HFFc6 (cell line): ENCODE data around the gene CORO7. TPM values are rescaled to one million over a fixed set of nuclear protein-coding genes. Genes with fewer than 3 reads are reported as not detected.
"Not testable (repeated sequence)": the region's sequence is repeated elsewhere in the genome, so short reads cannot be mapped to it uniquely, and the experiment has no call there.

Experiments used
- DNase-seq: peaks from one replicate; pipeline ENCODE4 v3.0.0-alpha.2; 2018
- H3K27ac Mint-ChIP-seq: 2 replicates; pipeline ENCODE4 v1.8.0; 2020; ENCODE audit warnings: mild to moderate bottlenecking, mixed read lengths
- H3K27me3 Mint-ChIP-seq: 2 replicates; pipeline ENCODE4 v1.8.0; 2021; ENCODE audit warnings: mild to moderate bottlenecking, moderate library complexity, mixed read lengths; ENCODE audit not compliant: insufficient read depth
- H3K36me3 Mint-ChIP-seq: 2 replicates; pipeline ENCODE4 v1.8.0; 2021; ENCODE audit warnings: low read depth, mixed read lengths
- H3K4me1 Mint-ChIP-seq: 2 replicates; pipeline ENCODE4 v1.8.0; 2020; ENCODE audit warnings: low read depth, mixed read lengths
- H3K4me3 Mint-ChIP-seq: 2 replicates; pipeline ENCODE4 v1.8.0; 2020; ENCODE audit warnings: mild to moderate bottlenecking, moderate library complexity, mixed read lengths
- H3K9me3 Mint-ChIP-seq: 2 replicates; pipeline ENCODE4 v1.8.0; 2020; ENCODE audit warnings: mild to moderate bottlenecking, mixed read lengths
- total RNA-seq, 6 experiments: library from RNA; stranded (reverse); fragmentation: NEBNext Ultra II Directional; extraction: Animal tissue kit (Norgen Biotek cat#: 25700); gene quantifications; 2 replicates in 1 of 6; 3 replicates in 5 of 6; pipeline ENCODE4 v1.2.3, GENCODE V29; 2021
- TF ChIP-seq, protein P1 (sequence below): fragments of 200-600 bp; sonication (generic); IDR thresholded peaks from 2 replicates; pipeline ENCODE4 v1.5.0; 2021; ENCODE audit warnings: antibody characterized with exemption, mild to moderate bottlenecking

CORO7 gene
- total RNA-seq, 6 experiments from 2014 or later: 12.1 to 20.9 (median 17.2) TPM

DNA sequence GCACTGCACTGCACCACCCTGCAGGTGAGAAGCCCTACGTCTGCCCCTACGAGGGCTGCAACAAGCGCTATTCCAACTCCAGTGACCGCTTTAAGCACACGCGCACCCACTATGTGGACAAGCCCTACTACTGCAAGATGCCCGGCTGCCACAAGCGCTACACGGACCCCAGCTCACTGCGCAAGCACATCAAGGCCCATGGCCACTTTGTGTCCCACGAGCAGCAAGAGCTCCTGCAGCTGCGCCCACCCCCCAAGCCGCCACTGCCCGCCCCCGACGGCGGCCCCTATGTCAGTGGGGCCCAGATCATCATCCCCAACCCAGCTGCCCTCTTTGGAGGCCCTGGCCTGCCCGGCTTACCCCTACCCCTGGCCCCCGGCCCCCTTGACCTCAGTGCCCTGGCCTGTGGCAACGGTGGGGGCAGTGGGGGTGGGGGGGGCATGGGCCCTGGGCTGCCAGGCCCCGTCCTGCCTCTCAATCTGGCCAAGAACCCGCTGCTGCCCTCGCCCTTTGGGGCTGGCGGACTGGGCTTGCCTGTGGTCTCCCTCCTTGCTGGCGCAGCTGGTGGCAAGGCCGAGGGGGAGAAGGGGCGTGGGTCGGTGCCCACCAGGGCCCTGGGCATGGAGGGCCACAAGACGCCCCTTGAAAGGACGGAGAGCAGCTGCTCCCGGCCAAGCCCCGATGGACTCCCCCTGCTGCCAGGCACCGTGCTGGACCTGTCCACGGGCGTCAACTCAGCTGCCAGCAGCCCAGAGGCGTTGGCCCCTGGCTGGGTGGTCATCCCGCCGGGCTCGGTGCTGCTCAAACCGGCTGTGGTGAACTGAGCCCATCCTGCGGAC, 79.5 kb downstream of the CORO7 start:
- DNase-seq: no peak
- Mint-ChIP-seq H3K9me3 (no peaks in the 10 kb centered on the region), H3K27me3 (peaks cover 12% of the 10 kb centered on the region), H3K27ac (no peak overlapping the region), H3K4me3 (no peak overlapping the region), H3K36me3 (peaks cover 5% of the 10 kb centered on the region; the same call in 1 of the 2 replicates), H3K4me1 (no peaks in the 10 kb centered on the region)
- TF ChIP-seq, protein P1, sequence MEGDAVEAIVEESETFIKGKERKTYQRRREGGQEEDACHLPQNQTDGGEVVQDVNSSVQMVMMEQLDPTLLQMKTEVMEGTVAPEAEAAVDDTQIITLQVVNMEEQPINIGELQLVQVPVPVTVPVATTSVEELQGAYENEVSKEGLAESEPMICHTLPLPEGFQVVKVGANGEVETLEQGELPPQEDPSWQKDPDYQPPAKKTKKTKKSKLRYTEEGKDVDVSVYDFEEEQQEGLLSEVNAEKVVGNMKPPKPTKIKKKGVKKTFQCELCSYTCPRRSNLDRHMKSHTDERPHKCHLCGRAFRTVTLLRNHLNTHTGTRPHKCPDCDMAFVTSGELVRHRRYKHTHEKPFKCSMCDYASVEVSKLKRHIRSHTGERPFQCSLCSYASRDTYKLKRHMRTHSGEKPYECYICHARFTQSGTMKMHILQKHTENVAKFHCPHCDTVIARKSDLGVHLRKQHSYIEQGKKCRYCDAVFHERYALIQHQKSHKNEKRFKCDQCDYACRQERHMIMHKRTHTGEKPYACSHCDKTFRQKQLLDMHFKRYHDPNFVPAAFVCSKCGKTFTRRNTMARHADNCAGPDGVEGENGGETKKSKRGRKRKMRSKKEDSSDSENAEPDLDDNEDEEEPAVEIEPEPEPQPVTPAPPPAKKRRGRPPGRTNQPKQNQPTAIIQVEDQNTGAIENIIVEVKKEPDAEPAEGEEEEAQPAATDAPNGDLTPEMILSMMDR: no peak

DNA sequence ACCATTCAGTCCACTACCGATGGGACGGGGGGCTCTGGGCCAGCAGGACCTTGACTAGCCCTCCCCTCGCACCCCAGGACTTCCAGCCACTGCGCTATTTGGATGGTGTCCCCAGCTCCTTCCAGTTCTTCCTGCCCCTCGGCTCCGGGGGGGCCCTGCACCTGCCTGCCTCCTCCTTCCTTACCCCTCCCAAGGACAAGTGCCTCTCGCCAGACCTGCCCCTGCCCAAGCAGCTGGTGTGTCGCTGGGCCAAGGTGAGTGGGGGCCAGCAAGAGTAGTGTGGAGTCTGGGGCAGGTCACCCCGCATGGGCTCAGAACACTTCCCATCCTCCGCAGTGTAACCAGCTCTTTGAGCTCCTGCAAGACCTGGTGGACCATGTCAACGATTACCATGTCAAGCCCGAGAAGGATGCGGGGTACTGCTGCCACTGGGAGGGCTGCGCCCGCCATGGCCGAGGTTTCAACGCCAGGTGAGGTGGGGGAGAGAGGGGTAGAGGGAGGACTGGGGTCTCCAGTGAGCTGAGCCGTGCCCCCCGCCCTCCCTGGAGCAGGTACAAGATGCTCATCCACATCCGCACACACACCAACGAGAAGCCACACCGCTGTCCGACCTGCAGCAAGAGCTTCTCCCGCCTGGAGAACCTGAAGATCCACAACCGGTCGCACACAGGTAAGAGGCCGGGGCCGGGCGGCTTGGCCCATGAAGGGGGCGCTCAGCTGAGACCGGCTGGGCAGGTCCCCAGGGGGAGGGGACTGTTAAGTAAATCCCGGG, 81.5 kb downstream of the CORO7 start:
- TF ChIP-seq, protein P1: no peak
- Mint-ChIP-seq H3K27me3 (peaks cover 4% of the 10 kb centered on the region; the same call in 1 of the 2 replicates), H3K4me1 (peaks cover 1% of the 10 kb centered on the region), H3K36me3 (peaks cover 5% of the 10 kb centered on the region; the same call in 1 of the 2 replicates), H3K9me3 (no peaks in the 10 kb centered on the region), H3K27ac (no peak overlapping the region), H3K4me3 (no peak overlapping the region)
- no peak for DNase-seq

DNA sequence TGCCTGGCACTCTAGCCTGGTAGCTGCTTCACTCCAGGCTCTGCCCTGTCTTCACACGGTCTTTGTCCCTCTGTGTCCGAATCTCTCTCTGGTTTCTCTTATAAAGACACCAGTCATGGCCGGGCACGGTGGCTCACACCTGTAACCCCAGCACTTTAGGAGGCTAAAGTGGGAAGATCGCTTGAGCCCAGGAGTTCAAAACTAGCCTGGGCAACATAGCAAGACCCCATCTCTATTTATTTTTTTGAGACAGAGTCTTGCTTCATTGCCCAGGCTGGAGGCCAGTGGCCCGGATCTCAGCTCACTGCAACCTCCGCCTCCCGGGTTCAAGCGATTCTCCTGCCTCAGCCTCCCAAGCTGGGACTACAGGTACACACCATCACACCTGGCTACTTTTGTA, 82.7 kb downstream of the CORO7 start:
- not testable (repeated sequence) for H3K4me3 Mint-ChIP-seq, DNase-seq, H3K27me3 Mint-ChIP-seq, H3K9me3 Mint-ChIP-seq, H3K36me3 Mint-ChIP-seq
- Mint-ChIP-seq H3K4me1 (peaks cover 13% of the 10 kb centered on the region), H3K27ac (0 out of 2 replicates have a peak overlapping the region, but pooled peaks have one; percentile 13)

DNA sequence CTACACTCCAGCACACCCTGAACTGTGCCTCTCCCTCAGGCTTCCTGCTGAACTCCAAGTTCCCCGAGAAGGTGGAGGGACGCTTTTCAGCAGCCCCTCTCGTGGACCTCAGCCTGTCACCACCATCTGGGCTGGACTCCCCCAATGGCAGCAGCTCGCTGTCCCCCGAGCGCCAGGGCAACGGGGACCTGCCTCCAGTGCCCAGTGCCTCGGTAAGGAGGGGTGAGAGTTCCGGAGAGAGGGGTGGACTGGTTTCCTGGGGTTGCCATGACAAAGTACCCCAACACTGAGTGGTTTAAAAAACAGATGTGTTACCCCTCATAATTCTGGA, 83.1 kb downstream of the CORO7 start:
- H3K27ac Mint-ChIP-seq: 0 out of 2 replicates have a peak overlapping the region, but pooled peaks have one; percentile 13
- no peak overlapping the region for H3K4me3 Mint-ChIP-seq
- H3K27me3 Mint-ChIP-seq: no peaks in the 10 kb centered on the region; the same call in 1 of the 2 replicates
- peaks cover 5% of the 10 kb centered on the region; the same call in 1 of the 2 replicates for H3K36me3 Mint-ChIP-seq
- TF ChIP-seq, protein P1: no peak
- no peaks in the 10 kb centered on the region for H3K9me3 Mint-ChIP-seq
- peaks cover 18% of the 10 kb centered on the region for H3K4me1 Mint-ChIP-seq
- no peak for DNase-seq

DNA sequence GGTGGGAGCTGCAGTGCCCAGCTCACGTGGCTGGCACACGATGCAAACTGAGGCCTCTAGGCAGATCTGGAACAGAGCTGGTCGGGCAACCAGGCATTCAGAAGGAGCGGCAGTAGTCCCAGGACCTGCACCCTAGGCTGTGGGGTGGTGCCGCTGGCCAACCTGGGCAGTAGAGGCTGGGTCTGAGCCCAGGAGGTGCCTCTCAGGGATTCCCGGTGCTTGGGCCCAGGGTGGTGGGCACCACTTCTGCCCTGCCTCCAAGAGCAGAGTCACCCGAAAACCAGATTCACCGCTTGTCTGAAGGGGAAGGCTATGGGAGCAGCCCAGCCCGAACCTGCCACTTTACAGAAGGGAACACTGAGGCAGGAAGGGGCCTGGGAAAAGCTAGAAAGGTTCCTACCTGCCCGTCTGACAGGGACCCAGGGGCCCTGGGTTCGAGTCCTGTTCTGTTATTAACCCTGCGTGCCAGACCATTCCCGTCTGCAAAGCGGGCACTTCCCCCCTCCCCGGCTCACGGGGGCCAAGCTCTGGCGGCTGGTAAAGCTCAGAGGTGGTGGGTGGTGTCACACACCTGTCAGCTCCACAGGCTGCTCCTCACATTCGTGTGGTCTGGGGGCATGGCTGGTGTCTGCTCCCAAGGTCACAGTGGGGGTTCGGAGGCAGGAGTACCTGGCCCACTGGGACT, 83.6 kb downstream of the CORO7 start:
- TF ChIP-seq, protein P1: no peak
- Mint-ChIP-seq H3K27ac (no peak overlapping the region), H3K9me3 (no peaks in the 10 kb centered on the region), H3K4me1 (peaks cover 20% of the 10 kb centered on the region), H3K27me3 (no peaks in the 10 kb centered on the region; the same call in 1 of the 2 replicates), H3K36me3 (peaks cover 5% of the 10 kb centered on the region; the same call in 1 of the 2 replicates), H3K4me3 (no peak overlapping the region)
- no peak for DNase-seq
